Psoas muscle (tissue), 8 donors: ENCODE results near the gene KNDC1. TPM values are rescaled to one million over a fixed set of nuclear protein-coding genes. Genes with fewer than 3 reads are reported as not detected.
"Not testable (repeated sequence)": the region's sequence is repeated elsewhere in the genome, so short reads cannot be mapped to it uniquely, and the experiment has no call there.

ENCODE experiments used
- ATAC-seq, 4 donors: fragments of 200-7000 bp; cut with Tn5 transposase; one replicate each; pipeline ENCODE4 v1.9.1; 2020; ENCODE audit warnings: moderate library complexity in 3 of 4, mild to moderate bottlenecking in 2 of 4
- DNase-seq, 2 donors: peaks; one replicate each; pipeline ENCODE4 v3.0.0-alpha.2; 2020
- H3K27ac ChIP-seq: fragments of 200-600 bp; one replicate; pipeline ENCODE4 v1.8.0; 2022
- H3K27me3 ChIP-seq, 3 donors: fragments of 200-600 bp in 1 of 3; one replicate each; pipeline versions ENCODE4 v1.6.1 to v1.8.0; 2013 to 2022; ENCODE audit warnings: low read length in 2 of 3, mild to moderate bottlenecking in 2 of 3, moderate library complexity in 1 of 3; ENCODE audit not compliant: insufficient read depth in 3 of 3
- H3K36me3 ChIP-seq, 2 donors: fragments of 200-600 bp in 1 of 2; one replicate each; pipeline versions ENCODE4 v1.6.1 to v1.8.0; 2013 to 2022; ENCODE audit warnings: low read depth in 1 of 2, mild to moderate bottlenecking in 1 of 2, moderate library complexity in 1 of 2; ENCODE audit not compliant: insufficient read depth in 1 of 2
- H3K4me1 ChIP-seq: fragments of 200-600 bp; one replicate; pipeline ENCODE4 v1.8.0; 2022
- H3K4me3 ChIP-seq: fragments of 200-600 bp; one replicate; pipeline ENCODE4 v1.8.0; 2022; ENCODE audit warnings: mild to moderate bottlenecking
- H3K9me3 ChIP-seq: fragments of 200-600 bp; one replicate; pipeline ENCODE4 v1.8.0; 2022
- WGBS, 3 donors: extraction: QIAGEN DNeasy Blood & Tissue Kit; methylation state at CpG; one replicate each; pipeline versions ENCODE4 v1.1.6 to v1.1.7; 2013; 5-methylcytosine and 5-hydroxymethylcytosine counted together
- intact Hi-C, 2 donors: fragments of 100-400 bp; cut with DNase I; formaldehyde crosslinking; loops; one replicate each; pipeline versions ENCODE4 v1.11.0 to v1.14.2; 2022
- long read RNA-seq, 2 donors: library from polyadenylated mRNA; unstranded; transcript quantifications; one replicate each; pipeline ENCODE4 v2.0.0, GENCODE V29; 2021
- polyA plus RNA-seq, 3 donors: library from polyadenylated mRNA; stranded (reverse); fragments of 200-250 nt; gene quantifications; one replicate each; pipeline ENCODE4 v1.2.3, GENCODE V29; 2013
- total RNA-seq, 4 donors: library from RNA; stranded (reverse); fragmentation: NEBNext Ultra II Directional in 2 of 4; extraction: Animal tissue kit (Norgen Biotek cat#: 25700) in 2 of 4; gene quantifications; one replicate each; pipeline versions ENCODE4 v1.2.1 to v1.2.4, GENCODE V29; 2021 to 2023
- TF ChIP-seq, protein P1 (sequence below): fragments of 200-600 bp; IDR thresholded peaks from one replicate; pipeline ENCODE4 v1.8.0; 2022; ENCODE audit warnings: antibody characterized with exemption
- donor health status: healthy with polysubstance abuse.
- donor health status: DM: no; HTN: no; CAD: no; lungs with moderate emphysema.
- donor health status: Bipolar disorder and iron deficiency.
- donor health status: healthy.
- donor health status: DM: yes; HTN: yes; CAD: no.
- donor health status: DM: no; HTN: no; CAD: no.
- donor health status: DM: no; HTN: no; CAD: no.
- donor health status: DM: yes; HTN: yes; CAD: no.

The KNDC1 gene
- under 1 TPM in 1 of 4 donors, not detected in 3; 0.10 TPM for total RNA-seq
- under 1 TPM in 2 of 3 donors, not detected in 1; under 0.01 to 0.01 TPM for polyA plus RNA-seq
- long read RNA-seq, donor 1, partial matches to known transcripts = 0 of 1 reads
- long read RNA-seq, donor 1, other reads (novel, unspliced or antisense) = 1 of 1 reads
- long read RNA-seq, donor 2 = 0 reads

- intact Hi-C loops = no loop called here
- H3K4me1 ChIP-seq = peaks cover 9% of the 10 kb centered on the region
- 1% methylated on average over 44 to 108 of the region's 108 CpGs for WGBS, 3 donors
- TF ChIP-seq, protein P1, sequence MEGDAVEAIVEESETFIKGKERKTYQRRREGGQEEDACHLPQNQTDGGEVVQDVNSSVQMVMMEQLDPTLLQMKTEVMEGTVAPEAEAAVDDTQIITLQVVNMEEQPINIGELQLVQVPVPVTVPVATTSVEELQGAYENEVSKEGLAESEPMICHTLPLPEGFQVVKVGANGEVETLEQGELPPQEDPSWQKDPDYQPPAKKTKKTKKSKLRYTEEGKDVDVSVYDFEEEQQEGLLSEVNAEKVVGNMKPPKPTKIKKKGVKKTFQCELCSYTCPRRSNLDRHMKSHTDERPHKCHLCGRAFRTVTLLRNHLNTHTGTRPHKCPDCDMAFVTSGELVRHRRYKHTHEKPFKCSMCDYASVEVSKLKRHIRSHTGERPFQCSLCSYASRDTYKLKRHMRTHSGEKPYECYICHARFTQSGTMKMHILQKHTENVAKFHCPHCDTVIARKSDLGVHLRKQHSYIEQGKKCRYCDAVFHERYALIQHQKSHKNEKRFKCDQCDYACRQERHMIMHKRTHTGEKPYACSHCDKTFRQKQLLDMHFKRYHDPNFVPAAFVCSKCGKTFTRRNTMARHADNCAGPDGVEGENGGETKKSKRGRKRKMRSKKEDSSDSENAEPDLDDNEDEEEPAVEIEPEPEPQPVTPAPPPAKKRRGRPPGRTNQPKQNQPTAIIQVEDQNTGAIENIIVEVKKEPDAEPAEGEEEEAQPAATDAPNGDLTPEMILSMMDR = no peak
- H3K9me3 ChIP-seq = no peaks in the 10 kb centered on the region
- no peaks in the 10 kb centered on the region for H3K36me3 ChIP-seq
- H3K27me3 ChIP-seq = peaks cover 0 to 64% (median 33%) of the 10 kb centered on the region in 3 donors
- H3K4me3 ChIP-seq = peak within 1 kb of the TSS; percentile 50
- no peak within 1 kb of the TSS for H3K27ac ChIP-seq
- ATAC-seq (no peak), DNase-seq (no peak)
These were observed at the start of gene KNDC1 for GRCh38 chr10:133159950-133160825. Gene KNDC1 (plus strand): TSS chr10:133160219. CDS start chr10:133160468, 249 bp downstream.

GRCh38 chr10:133110609-133111275 is 49.3 kb upstream of the KNDC1 start:
- intact Hi-C loops = no loop called here
- ATAC-seq (no peak), DNase-seq (no peak)
- Histone ChIP-seq H3K27me3 (no peaks in the 10 kb centered on the region), H3K4me3 (no peak overlapping the region), H3K27ac (peak overlapping the region; percentile 84), H3K9me3 (peaks cover 9% of the 10 kb centered on the region), H3K4me1 (peaks cover 15% of the 10 kb centered on the region), H3K36me3 (no peaks in the 10 kb centered on the region)
- 49 to 54% (median 50%) methylated on average over 5 to 6 of the region's 6 CpGs for WGBS, 3 donors
- TF ChIP-seq, protein P1 = no peak

DNA sequence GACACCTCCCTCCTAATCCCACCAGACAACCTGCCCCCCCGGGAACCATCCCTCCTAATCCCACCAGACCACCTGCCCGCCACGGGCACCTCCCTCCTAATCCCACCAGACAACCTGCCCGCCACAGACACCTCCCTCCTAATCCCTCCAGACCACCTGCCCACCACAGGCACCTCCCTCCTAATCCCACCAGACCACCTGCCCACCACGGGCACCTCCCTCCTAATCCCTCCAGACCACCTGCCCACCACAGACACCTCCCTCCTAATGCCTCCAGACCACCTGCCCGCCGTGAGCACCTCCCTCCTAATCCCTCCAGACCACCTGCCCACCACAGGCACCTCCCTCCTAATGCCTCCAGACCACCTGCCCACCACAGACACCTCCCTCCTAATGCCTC is 48.4 kb upstream of the KNDC1 start:
- H3K4me3 ChIP-seq, intact Hi-C loops, DNase-seq, ATAC-seq, H3K27me3 ChIP-seq, H3K36me3 ChIP-seq, H3K9me3 ChIP-seq, H3K27ac ChIP-seq: not testable (repeated sequence)
- H3K4me1 ChIP-seq = peaks cover 15% of the 10 kb centered on the region
- 24 to 26% (median 24%) methylated on average over 4 to 6 of the region's 7 CpGs for WGBS, 3 donors

DNA sequence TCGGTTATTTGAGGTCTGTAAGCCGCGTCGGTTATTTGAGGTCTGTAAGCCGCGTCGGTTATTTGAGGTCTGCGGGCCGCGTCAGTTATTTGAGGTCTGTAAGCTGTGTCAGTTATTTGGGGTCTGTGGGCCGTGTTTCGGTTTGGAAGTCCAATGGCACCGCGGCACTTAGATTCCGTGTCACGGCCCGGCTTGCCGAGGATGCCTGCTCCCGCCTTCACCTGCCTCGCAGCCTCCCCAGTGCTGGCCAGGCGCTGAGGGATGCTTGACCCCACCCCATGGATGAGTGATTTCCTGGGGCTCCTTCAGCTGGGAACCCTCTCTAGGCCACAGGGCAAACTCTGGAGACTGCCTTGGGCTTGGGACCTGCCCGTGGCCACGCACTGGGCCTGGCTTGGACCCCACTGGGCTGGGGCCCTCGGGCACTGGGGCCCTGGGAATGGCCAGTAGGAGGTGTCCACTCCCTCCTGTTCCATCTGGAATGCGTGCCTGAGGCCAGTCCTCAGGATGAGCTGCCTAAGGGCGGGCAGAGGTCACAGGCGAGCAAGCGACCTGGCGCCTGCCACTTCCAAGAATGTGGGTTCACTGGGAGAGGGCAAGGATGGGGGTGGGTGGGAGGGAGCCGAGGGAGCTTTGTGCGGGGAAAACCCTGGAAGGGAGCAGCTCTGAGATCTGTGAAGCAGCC is 46.7 kb upstream of the KNDC1 start:
- H3K4me1 ChIP-seq = peaks cover 22% of the 10 kb centered on the region
- DNase-seq (peak in 1 of 2 donors; percentile 23), ATAC-seq (no peak)
- no peak overlapping the region for H3K4me3 ChIP-seq
- H3K27ac ChIP-seq = no peak overlapping the region
- no peaks in the 10 kb centered on the region for H3K27me3 ChIP-seq
- intact Hi-C loops = no loop called here
- H3K36me3 ChIP-seq = no peaks in the 10 kb centered on the region
- no peaks in the 10 kb centered on the region for H3K9me3 ChIP-seq
- 93 to 94% (median 94%) methylated on average over 29 to 31 of the region's 31 CpGs for WGBS, 3 donors
- TF ChIP-seq, protein P1 = no peak
